ENCODE measurements around the gene CD38.

GRCh38 chr4:15899511-15899910 is 121.4 kb downstream of the CD38 start:
- TF ChIP-seq CTCF (conservative IDR thresholded peaks at IDR 0.05; ENCODE audit: low read depth, low read length) (no peak), EZH2 (IDR thresholded peaks at IDR 0.05; ENCODE audit: low read length, unreplicated experiment) (no peak)
